GM12878 (cell line): ENCODE data around the gene FHOD3. TPM values are rescaled to one million over a fixed set of nuclear protein-coding genes. Genes with fewer than 3 reads are reported as not detected.

Source experiments
- ATAC-seq: fragments of 200-7000 bp; cut with Tn5 transposase; 3 replicates; pipeline ENCODE4 v1.9.1; 2020; ENCODE audit warnings: mild to moderate bottlenecking, moderate library complexity
- BruUV-seq: library from RNA; stranded (reverse); fragments of 400-500 nt; replicated peaks from 2 replicates; lab custom pipeline; 2021; lab: Mats Ljungman, UMichigan
- CTCF ChIA-PET: fragments of 300-600 bp; sonication (Branson Sonifier 250); formaldehyde crosslinking; extraction: SDS; loops from one replicate; lab custom pipeline; 2021; ENCODE audit warnings: inconsistent platforms; lab: Yijun Ruan, JAX
- POLR2A ChIA-PET: fragments of 350-600 bp; formaldehyde crosslinking; extraction: SDS; loops from one replicate; lab custom pipeline; 2021; ENCODE audit warnings: inconsistent platforms; lab: Charles Lee
- RAD21 ChIA-PET: fragments of 300-600 bp; sonication (Branson Sonifier 250); formaldehyde crosslinking; loops from one replicate; lab custom pipeline; 2023; ENCODE audit warnings: antibody characterized with exemption; ENCODE audit not compliant: unreplicated experiment; lab: Charles Lee
- SMC1A ChIA-PET: fragments of 300-600 bp; sonication (Branson Sonifier 250); formaldehyde crosslinking; loops from one replicate; lab custom pipeline; 2023; ENCODE audit not compliant: unreplicated experiment, uncharacterized antibody; lab: Charles Lee
- DNase-seq: peaks from one replicate; pipeline ENCODE4 v3.0.0-alpha.2; 2011; ENCODE audit warnings: low read depth, low spot score
- FAIRE-seq: peaks from 3 replicates; lab custom pipeline; 2011; peaks lifted over from hg19 to GRCh38; lab: Jason Lieb, UNC
- H2AFZ ChIP-seq: 2 replicates; pipeline ENCODE4 v1.6.0; 2011; ENCODE audit warnings: low read depth, low read length, control low read depth; ENCODE audit not compliant: control insufficient read depth
- H3K27ac ChIP-seq: 2 replicates; pipeline ENCODE4 v1.5.1; 2011; ENCODE audit warnings: control low read depth; ENCODE audit not compliant: control insufficient read depth, insufficient read depth
- H3K27me3 ChIP-seq, 2 experiments: replicated peaks in 1 of 2; 2 replicates each; pipeline versions ENCODE4 v1.6.0 to v1.6.1; 2011; ENCODE audit warnings: low read length in 1 of 2; ENCODE audit not compliant: control insufficient read depth in 2 of 2, insufficient read depth in 2 of 2
- H3K36me3 ChIP-seq, 2 experiments: 2 replicates each; pipeline ENCODE4 v1.5.1; 2011; ENCODE audit warnings: low read length in 1 of 2; ENCODE audit not compliant: control insufficient read depth in 2 of 2, insufficient read depth in 2 of 2
- H3K4me1 ChIP-seq: 2 replicates; pipeline ENCODE4 v1.6.1; 2011; ENCODE audit warnings: mild to moderate bottlenecking, low read length, moderate library complexity, mixed read lengths; ENCODE audit not compliant: control insufficient read depth, insufficient read depth
- H3K4me2 ChIP-seq: 2 replicates; pipeline ENCODE4 v1.6.0; 2011; ENCODE audit warnings: control low read depth; ENCODE audit not compliant: control insufficient read depth, insufficient read depth
- H3K4me3 ChIP-seq: fragments of 200-600 bp; sonication (generic); 2 replicates; pipeline ENCODE4 v1.5.1; 2016
- H3K79me2 ChIP-seq: 2 replicates; pipeline ENCODE4 v1.6.0; 2011; ENCODE audit warnings: low read length; ENCODE audit not compliant: control insufficient read depth, insufficient read depth
- H3K9ac ChIP-seq: 2 replicates; pipeline ENCODE4 v1.8.0; 2011; ENCODE audit warnings: low read length, control low read depth, mixed read lengths; ENCODE audit not compliant: control insufficient read depth, insufficient read depth
- H3K9me3 ChIP-seq: replicated peaks from 3 replicates; pipeline ENCODE4 v1.5.1; 2011; ENCODE audit warnings: mild to moderate bottlenecking, low read length; ENCODE audit not compliant: control insufficient read depth, insufficient read depth
- H4K20me1 ChIP-seq: 2 replicates; pipeline ENCODE4 v1.6.0; 2011; ENCODE audit not compliant: control insufficient read depth, insufficient read depth
- ATF2 ChIP-seq: IDR thresholded peaks from 2 replicates; pipeline ENCODE4 v1.6.1; 2012; ENCODE audit warnings: low read length, inconsistent platforms
- BCL11A ChIP-seq: IDR thresholded peaks from 2 replicates; pipeline ENCODE4 v1.6.1; 2011; ENCODE audit warnings: low read depth, low read length
- EGR1 ChIP-seq, 2 experiments: IDR thresholded peaks; 1 replicate in 1 of 2; 2 replicates in 1 of 2; pipeline ENCODE4 v1.6.1; 2011 to 2012; ENCODE audit warnings: low read depth in 2 of 2, low read length in 2 of 2, borderline replicate concordance in 1 of 2, mild to moderate bottlenecking in 1 of 2, moderate library complexity in 1 of 2
- FOS ChIP-seq: IDR thresholded peaks from 3 replicates; pipeline ENCODE4 v1.6.1; 2011; ENCODE audit warnings: borderline replicate concordance; ENCODE audit not compliant: insufficient read length; ENCODE audit errors: extremely low read depth
- JUND ChIP-seq: IDR thresholded peaks from 2 replicates; pipeline ENCODE4 v1.6.1; 2012; ENCODE audit warnings: low read depth, mild to moderate bottlenecking, low read length, improper control_type of control experiment, moderate library complexity
- KAT2A ChIP-seq: conservative IDR thresholded peaks from 2 replicates; pipeline ENCODE4 v1.6.1; 2011; ENCODE audit warnings: low read depth, low read length; ENCODE audit not compliant: control insufficient read depth
- KLF5 ChIP-seq: fragments of 450-650 bp; IDR thresholded peaks from 2 replicates; pipeline ENCODE4 v1.6.1; 2014; ENCODE audit warnings: mild to moderate bottlenecking; ENCODE audit not compliant: partially characterized antibody
- LARP7 ChIP-seq: fragments of 450-650 bp; IDR thresholded peaks from 2 replicates; pipeline ENCODE4 v1.6.1; 2017; ENCODE audit warnings: mild to moderate bottlenecking
- RB1 ChIP-seq: fragments of 450-650 bp; formaldehyde crosslinking; IDR thresholded peaks from 2 replicates; pipeline ENCODE4 v1.6.1; 2017; ENCODE audit warnings: mild to moderate bottlenecking, borderline replicate concordance
- RCOR1 ChIP-seq: conservative IDR thresholded peaks from 2 replicates; pipeline ENCODE4 v1.6.1; 2012; ENCODE audit warnings: low read depth, low read length, improper control_type of control experiment
- SIN3A ChIP-seq: IDR thresholded peaks from 2 replicates; pipeline ENCODE4 v1.6.1; 2012; ENCODE audit warnings: low read depth, low read length, improper control_type of control experiment
- TAF1 ChIP-seq: IDR thresholded peaks from 2 replicates; pipeline ENCODE4 v1.6.1; 2011; ENCODE audit warnings: mild to moderate bottlenecking, low read depth, low read length, borderline replicate concordance
- WRNIP1 ChIP-seq: IDR thresholded peaks from 2 replicates; pipeline ENCODE4 v1.6.1; 2011; ENCODE audit warnings: low read depth, low read length, improper control_type of control experiment, borderline replicate concordance
- YBX1 ChIP-seq: fragments of 450-650 bp; IDR thresholded peaks from 2 replicates; pipeline ENCODE4 v1.6.1; 2016; ENCODE audit warnings: antibody characterized with exemption
- WGBS: methylation state at CpG from one replicate; pipeline ENCODE4 v1.1.6; 2016; ENCODE audit warnings: low lambda C conversion rate; ENCODE audit not compliant: insufficient replicate concordance, insufficient coverage; ENCODE audit errors: missing lambda C conversion rate; 5-methylcytosine and 5-hydroxymethylcytosine counted together
- in situ Hi-C: fragments of 300-500 bp; cut with MboI; formaldehyde crosslinking; loops from 9 replicates; pipeline ENCODE4 v1.14.3; 2018; ENCODE audit warnings: mixed read lengths
- intact Hi-C: fragments of 100-400 bp; cut with micrococcal nuclease; formaldehyde crosslinking; loops from one replicate; pipeline ENCODE4 v1.14.2; 2022; ENCODE audit not compliant: unreplicated experiment
- polyA plus RNA-seq, 11 experiments: library from polyadenylated mRNA; depleted of rRNA in 4 of 11; unstranded in 6 of 11; stranded (reverse) in 5 of 11; fragments of >200 nt; fragmentation: Nextera tagmentation in 4 of 11; fragmentation: Illumina TruSeq in 1 of 11; extraction: Ambion mirVana in 4 of 11; extraction: Trizol in 1 of 11; gene quantifications; 1 replicate in 1 of 11; 2 replicates in 10 of 11; pipeline versions ENCODE4 v1.2.1 to v1.2.3, GENCODE V29; 2011 to 2016; ENCODE audit warnings: inconsistent platforms in 2 of 11, missing spikeins in 2 of 11, low read depth in 1 of 11
- total RNA-seq, 4 experiments: library from RNA; depleted of rRNA in 3 of 4; stranded (reverse); fragments of >200 nt in 3 of 4; fragmentation: Illumina TruSeq in 1 of 4; extraction: Trizol in 1 of 4; gene quantifications; 2 replicates each; pipeline versions ENCODE4 v1.2.1 to v1.2.3, GENCODE V29; 2013 to 2021

Gene FHOD3
- total and polyA plus RNA-seq, 10 of the 15 experiments (the other 5 are each of a cell fraction or from before 2014, with no cell fraction given): 0.77 to 26.7 (median 10.4) TPM

GRCh38 chr18:36813101-36813775 is 515.7 kb downstream of the FHOD3 start (continued):
- TF ChIP-seq KAT2A (no peak), RCOR1 (no peak), RB1 (no peak), JUND (no peak), YBX1 (no peak), KLF5 (no peak), EGR1 (IDR thresholded peaks at IDR 0.05; ENCODE audit: borderline replicate concordance in 1 of 2, low read depth in 2 of 2, low read length in 2 of 2) (no peak), ATF2 (no peak), WRNIP1 (no peak), LARP7 (no peak)

DNA sequence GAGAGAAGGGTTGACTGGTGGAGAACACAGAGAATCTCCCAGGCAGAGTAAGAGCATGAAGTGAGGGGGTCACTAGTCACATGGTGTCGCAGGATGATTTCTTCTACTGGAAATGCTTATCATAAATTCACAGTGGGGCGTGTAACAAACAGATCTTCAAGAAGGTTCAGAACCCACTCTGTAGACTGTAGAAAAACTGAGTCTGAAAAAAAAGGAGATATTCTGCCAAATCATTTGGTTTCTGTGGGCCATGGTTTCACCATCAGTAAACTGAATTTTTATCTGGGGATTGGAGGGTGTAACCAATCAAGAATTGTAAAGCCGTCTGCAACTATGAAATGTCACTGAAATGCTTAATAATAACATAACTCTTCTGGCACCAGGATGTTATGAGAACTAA is 516.3 kb downstream of the FHOD3 start:
- DNase-seq (no peak), ATAC-seq (no peak), FAIRE-seq (no peak)
- no peaks in the 10 kb centered on the region for H3K4me1 ChIP-seq
- BruUV-seq: no TSS peak
- H3K27ac ChIP-seq: no peak overlapping the region
- CTCF ChIA-PET: interaction anchor here (1.6 kb wide), 1 partner anchor 126 kb away, joined by 5 read pairs; no protein-coding TSS in a partner anchor
- RAD21 ChIA-PET: no interaction called here
- H2AFZ ChIP-seq: no peak overlapping the region
- H3K9ac ChIP-seq: no peak overlapping the region
- H3K27me3 ChIP-seq: no peaks in the 10 kb centered on the region
- no peak overlapping the region for H3K4me3 ChIP-seq
- no peak overlapping the region for H3K4me2 ChIP-seq
- POLR2A ChIA-PET: no interaction called here
- H4K20me1 ChIP-seq: no peaks in the 10 kb centered on the region
- TF ChIP-seq TAF1 (no peak), WRNIP1 (no peak), FOS (no peak), BCL11A (no peak), SIN3A (no peak)
- TF ChIP-seq, all 136 proteins: peak for 0
- Histone ChIP-seq H3K36me3 (peaks cover 5 to 6% of the 10 kb centered on the region in 2 experiments; a peak in 3 of 4 replicates), H3K9me3 (no peaks in the 10 kb centered on the region), H3K79me2 (no peaks in the 10 kb centered on the region)
- SMC1A ChIA-PET: interaction anchor here (1.1 kb wide), 1 partner anchor 9 kb away, joined by 3 read pairs; no protein-coding TSS in a partner anchor
- in situ Hi-C loops (loop anchor here (25.0 kb wide), 1 partner anchor 1227 kb away; the partner anchor contains the start of gene GALNT1), intact Hi-C loops (no loop called here)
- 78% methylated on average over 3 of the region's 3 CpGs for WGBS
